ENCODE results near the gene LAPTM5.

GRCh38 chr1:30770150-30770549 lies 12.6 kb upstream of the LAPTM5 start:
- TF ChIP-seq CTCF (IDR thresholded peaks at IDR 0.05; ENCODE audit: extremely low read depth in 1 of 2, insufficient read depth in 1 of 2, low read depth in 1 of 2, low read length in 2 of 2) = no peak
- TF ChIP-seq POLR2AphosphoS5 (IDR thresholded peaks at IDR 0.05; ENCODE audit: insufficient read depth, low read depth, low read length) = no peak
- no peak for TF ChIP-seq POLR2A (IDR thresholded peaks at IDR 0.05; ENCODE audit: low read depth, low read length)
- TF ChIP-seq MAX (IDR thresholded peaks at IDR 0.05; ENCODE audit: insufficient read depth, insufficient read length) = no peak
- no peak for TF ChIP-seq GATA2 (IDR thresholded peaks at IDR 0.05; ENCODE audit: insufficient read depth, insufficient read length, low read depth, low read length)
- TF ChIP-seq EZH2 (IDR thresholded peaks at IDR 0.05; ENCODE audit: borderline replicate concordance, low read depth, low read length, severe bottlenecking) = no peak
- no peak for TF ChIP-seq FOS (IDR thresholded peaks at IDR 0.05; ENCODE audit: borderline replicate concordance, insufficient read depth, low read length)
